GM10248 (cell line): ENCODE results near the gene GRK3.

ENCODE experiments used
- CTCF ChIA-PET: fragments of 300-600 bp; sonication (Branson Sonifier 250); formaldehyde crosslinking; extraction: SDS; loops from one replicate; lab custom pipeline; 2021; ENCODE audit warnings: antibody characterized with exemption; lab: Yijun Ruan, JAX
- POLR2A ChIA-PET: fragments of 350-650 bp; sonication (Branson Sonifier 250); formaldehyde crosslinking; extraction: SDS; loops from one replicate; lab custom pipeline; 2020; ENCODE audit warnings: antibody characterized with exemption; lab: Yijun Ruan, JAX
- DNase-seq: peaks from one replicate; pipeline ENCODE4 v3.0.0; 2012; ENCODE audit errors: extremely low spot score
- TF ChIP-seq, protein P1 (sequence below): IDR thresholded peaks from 2 replicates; pipeline ENCODE4 v1.5.1; 2012; ENCODE audit warnings: mild to moderate bottlenecking, low read depth; ENCODE audit errors: extremely low read depth, missing control alignments, control extremely low read depth

GRK3 gene

DNA sequence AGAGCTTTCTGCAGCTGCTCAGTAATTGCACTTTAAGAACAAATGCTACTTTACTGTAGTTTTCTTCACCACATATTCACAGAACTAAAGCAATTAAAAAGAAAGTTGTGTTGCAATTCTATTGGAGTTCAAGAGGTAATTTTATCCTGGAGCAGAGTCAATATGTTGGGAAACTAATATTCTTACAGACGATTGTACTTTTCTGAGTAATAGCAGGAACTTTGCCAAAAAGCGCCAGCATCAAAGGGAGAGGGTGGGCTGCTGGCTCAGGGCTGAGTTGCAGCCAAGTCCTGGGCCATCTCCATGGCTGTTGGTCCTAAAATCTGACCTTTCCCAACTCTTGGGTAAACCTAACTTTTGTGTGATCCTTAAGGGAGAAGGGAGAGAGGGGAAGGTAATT is 104.0 kb downstream of the GRK3 start:
- CTCF ChIA-PET, result interaction anchor here (1.4 kb wide), 1 partner anchor 124 kb away, joined by 3 read pairs; no protein-coding TSS in a partner anchor
- no peak for DNase-seq
- POLR2A ChIA-PET, result no interaction called here
- TF ChIP-seq, protein P1, sequence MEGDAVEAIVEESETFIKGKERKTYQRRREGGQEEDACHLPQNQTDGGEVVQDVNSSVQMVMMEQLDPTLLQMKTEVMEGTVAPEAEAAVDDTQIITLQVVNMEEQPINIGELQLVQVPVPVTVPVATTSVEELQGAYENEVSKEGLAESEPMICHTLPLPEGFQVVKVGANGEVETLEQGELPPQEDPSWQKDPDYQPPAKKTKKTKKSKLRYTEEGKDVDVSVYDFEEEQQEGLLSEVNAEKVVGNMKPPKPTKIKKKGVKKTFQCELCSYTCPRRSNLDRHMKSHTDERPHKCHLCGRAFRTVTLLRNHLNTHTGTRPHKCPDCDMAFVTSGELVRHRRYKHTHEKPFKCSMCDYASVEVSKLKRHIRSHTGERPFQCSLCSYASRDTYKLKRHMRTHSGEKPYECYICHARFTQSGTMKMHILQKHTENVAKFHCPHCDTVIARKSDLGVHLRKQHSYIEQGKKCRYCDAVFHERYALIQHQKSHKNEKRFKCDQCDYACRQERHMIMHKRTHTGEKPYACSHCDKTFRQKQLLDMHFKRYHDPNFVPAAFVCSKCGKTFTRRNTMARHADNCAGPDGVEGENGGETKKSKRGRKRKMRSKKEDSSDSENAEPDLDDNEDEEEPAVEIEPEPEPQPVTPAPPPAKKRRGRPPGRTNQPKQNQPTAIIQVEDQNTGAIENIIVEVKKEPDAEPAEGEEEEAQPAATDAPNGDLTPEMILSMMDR, result no peak

DNA sequence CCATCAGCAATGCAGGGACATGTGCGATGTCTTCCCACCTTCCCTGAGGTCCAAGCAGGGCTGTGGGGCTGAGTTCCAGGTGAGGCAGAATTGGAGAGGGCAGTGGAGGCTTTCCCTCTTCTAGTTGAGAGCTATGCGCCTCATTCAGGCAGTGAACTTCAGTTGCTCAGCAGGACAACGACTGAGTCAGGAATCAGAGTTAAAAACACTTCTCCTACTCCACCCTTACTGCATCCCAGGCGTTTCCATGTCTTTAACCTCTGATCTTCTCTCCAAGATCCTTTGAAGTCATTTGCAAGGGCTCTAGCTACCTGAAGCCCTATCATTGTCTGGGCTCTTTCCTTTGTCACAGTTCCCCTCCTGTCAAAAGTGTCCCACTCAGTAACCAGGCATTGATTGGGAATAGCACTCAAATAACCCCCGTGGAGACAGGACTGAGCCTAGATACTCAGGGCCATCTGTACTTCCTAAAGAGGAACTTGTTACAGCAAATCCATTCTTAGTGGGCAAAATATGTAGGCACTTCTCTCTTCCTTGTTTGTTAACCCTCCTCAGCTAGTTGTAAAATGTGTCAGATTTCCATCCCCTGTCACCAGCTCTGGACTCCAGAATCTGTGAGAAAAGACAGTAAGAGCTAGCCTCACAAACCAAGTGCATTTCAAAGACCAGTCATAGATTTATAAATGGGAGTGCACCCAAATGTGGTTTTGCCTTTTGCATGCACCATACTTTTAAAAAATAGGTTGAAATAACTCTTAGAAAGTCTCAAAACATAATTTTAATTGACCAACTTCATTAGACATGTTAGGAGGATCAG is 105.0 kb downstream of the GRK3 start:
- POLR2A ChIA-PET, result no interaction called here
- CTCF ChIA-PET, result interaction anchor here (1.0 to 1.3 kb wide), 2 partner anchors 13 to 27 kb away, joined by 3 read pairs; no protein-coding TSS in a partner anchor
- no peak for DNase-seq
- TF ChIP-seq, protein P1, result no peak

DNA sequence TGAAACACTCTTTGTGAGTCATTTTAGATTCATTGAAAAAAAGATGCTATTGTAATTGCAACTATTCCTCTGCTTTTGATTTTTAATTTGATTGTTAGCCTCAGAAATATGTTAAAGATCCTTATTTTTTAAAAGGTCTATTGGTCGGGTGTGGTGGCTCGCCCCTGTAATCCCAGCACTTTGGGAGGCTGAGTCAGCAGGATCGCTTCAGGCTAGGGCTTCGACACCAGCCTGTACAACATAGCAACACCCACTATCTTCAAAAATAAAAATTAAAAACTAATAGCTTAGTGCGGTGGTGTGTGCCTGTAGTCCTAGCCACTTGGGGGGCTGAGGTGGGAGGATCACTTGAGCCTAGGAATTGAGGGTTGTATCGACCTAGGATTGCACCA is 105.6 kb downstream of the GRK3 start:
- ChIA-PET POLR2A (no interaction called here), CTCF (interaction anchor here (1.0 to 1.3 kb wide), 2 partner anchors 12 to 28 kb away, joined by 3 read pairs; no protein-coding TSS in a partner anchor)
- TF ChIP-seq, protein P1, result no peak
- no peak for DNase-seq

DNA sequence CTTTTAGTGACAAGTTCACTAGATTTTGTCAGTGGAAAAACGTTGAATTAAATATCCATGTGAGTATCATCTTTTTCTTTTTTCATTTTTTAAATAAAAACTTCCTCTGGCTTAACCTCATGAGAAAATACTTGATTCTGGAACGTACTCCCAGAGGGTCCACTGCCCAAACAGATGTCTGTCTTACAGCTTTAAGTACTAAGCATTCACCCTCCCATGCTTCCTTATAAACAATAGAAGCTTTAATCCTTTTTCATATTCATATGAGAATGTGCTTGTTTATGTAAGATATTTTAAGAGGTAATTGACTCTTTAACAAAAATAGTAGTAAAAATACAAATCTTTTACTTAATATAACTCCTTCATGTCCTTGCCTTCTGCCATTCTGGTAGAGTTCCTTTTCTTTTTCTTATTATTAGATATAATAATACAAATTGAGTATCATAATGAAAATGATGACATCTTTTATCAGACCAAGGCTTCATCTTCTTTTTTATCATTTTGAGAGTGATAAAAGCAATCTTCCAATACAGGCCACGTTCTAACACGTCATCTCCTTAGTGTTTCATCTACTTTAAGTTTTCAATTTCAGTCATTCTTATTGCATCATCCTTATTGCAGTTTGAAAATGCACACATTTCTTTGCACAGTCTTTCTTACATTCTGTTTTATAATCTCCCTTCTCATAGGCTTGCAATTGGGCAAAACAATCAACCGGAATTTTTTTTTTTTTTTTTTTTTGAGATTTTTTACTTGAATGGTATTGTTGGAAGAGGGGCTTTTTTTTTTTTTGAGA is 108.0 kb downstream of the GRK3 start:
- ChIA-PET POLR2A (no interaction called here), CTCF (interaction anchor here (1.1 to 1.3 kb wide), 2 partner anchors 10 to 16 kb away, joined by 3 read pairs; no protein-coding TSS in a partner anchor)
- TF ChIP-seq, protein P1, result no peak
- DNase-seq, result no peak

DNA sequence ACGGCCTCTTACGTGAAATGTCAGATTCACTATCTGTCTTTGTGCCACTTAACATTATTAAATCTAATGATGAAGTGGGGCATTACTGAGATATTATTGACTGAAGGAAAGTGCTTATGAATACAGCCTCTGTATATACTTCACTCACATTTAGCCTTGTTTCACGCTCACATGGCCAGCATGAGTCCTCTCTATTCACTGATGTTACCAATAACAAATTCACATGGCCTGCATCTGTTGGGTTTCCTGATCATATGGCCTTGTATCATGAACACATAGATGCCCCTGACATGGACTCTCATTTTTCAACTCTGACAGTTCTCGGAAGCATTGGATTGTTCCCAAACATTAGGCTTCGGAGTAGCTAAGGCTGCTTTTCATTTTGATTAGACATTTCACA is 109.2 kb downstream of the GRK3 start:
- CTCF ChIA-PET, result interaction anchor here (1.2 kb wide), 1 partner anchor 18 kb away, joined by 3 read pairs; no protein-coding TSS in a partner anchor
- no peak for DNase-seq
- POLR2A ChIA-PET, result no interaction called here
- TF ChIP-seq, protein P1, result no peak

DNA sequence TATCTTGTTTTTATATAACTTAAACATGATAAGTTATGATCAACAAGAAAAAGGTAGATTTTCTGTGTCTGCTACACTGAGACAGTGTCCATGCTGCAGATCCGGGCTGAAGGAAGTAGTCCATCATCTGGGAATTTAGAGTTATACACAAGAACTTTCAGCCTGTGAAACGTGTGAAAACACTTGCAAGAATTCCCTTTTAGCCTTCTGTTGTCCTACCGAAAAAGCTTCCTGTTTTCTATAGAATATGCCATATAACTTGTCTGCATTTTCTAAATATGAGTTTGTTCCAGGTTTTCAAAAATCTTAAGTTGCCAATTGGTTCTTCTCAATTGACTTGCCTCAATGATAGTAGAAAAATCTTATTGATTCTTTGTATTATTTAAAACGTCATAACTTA is 113.2 kb downstream of the GRK3 start:
- CTCF ChIA-PET, result interaction anchor here (1.1 kb wide), 1 partner anchor 16 kb away, joined by 3 read pairs; no protein-coding TSS in a partner anchor
- TF ChIP-seq, protein P1, result no peak
- no peak for DNase-seq
- POLR2A ChIA-PET, result no interaction called here
